Mesenchymal stem cell (in vitro differentiated cells and primary cell): ENCODE results near the gene PTPRA.

Experiments used
- DNase-seq: peaks from one replicate; pipeline ENCODE4 v3.0.0-alpha.2; 2013
- H2AFZ ChIP-seq: one replicate; pipeline ENCODE4 v1.6.1; 2013; ENCODE audit warnings: low read depth, mild to moderate bottlenecking, control low read depth, inconsistent platforms, low read length, moderate library complexity
- H2AK5ac ChIP-seq: 2 replicates; pipeline ENCODE4 v1.6.1; 2013; ENCODE audit warnings: low read length, moderate library complexity, mild to moderate bottlenecking, inconsistent platforms; ENCODE audit not compliant: severe bottlenecking
- H2BK120ac ChIP-seq: one replicate; pipeline ENCODE4 v1.6.1; 2013; ENCODE audit warnings: low read depth, mild to moderate bottlenecking, inconsistent platforms, low read length, moderate library complexity
- H2BK12ac ChIP-seq, 2 experiments: one replicate each; pipeline ENCODE4 v1.6.1; 2013; ENCODE audit warnings: inconsistent platforms in 2 of 2, low read length in 2 of 2, mild to moderate bottlenecking in 2 of 2, moderate library complexity in 2 of 2, control low read depth in 1 of 2
- H2BK15ac ChIP-seq: one replicate; pipeline ENCODE4 v1.6.1; 2013; ENCODE audit warnings: mild to moderate bottlenecking, low read depth, inconsistent platforms; ENCODE audit not compliant: poor library complexity, severe bottlenecking
- H2BK5ac ChIP-seq: 2 replicates; pipeline ENCODE4 v1.6.1; 2013; ENCODE audit warnings: low read depth, mild to moderate bottlenecking, low read length, control low read depth, inconsistent platforms; ENCODE audit not compliant: poor library complexity, severe bottlenecking
- H3K14ac ChIP-seq, 2 experiments: one replicate each; pipeline ENCODE4 v1.6.1; 2013; ENCODE audit warnings: inconsistent platforms in 2 of 2, low read length in 2 of 2, control low read depth in 1 of 2, mild to moderate bottlenecking in 1 of 2, moderate library complexity in 1 of 2
- H3K18ac ChIP-seq, 2 experiments: one replicate each; pipeline ENCODE4 v1.6.1; 2013; ENCODE audit warnings: inconsistent platforms in 2 of 2, low read length in 2 of 2, control low read depth in 1 of 2, low read depth in 1 of 2, mild to moderate bottlenecking in 1 of 2
- H3K23ac ChIP-seq, 2 experiments: one replicate each; pipeline ENCODE4 v1.6.1; 2013; ENCODE audit warnings: inconsistent platforms in 2 of 2, low read length in 2 of 2, mild to moderate bottlenecking in 2 of 2, moderate library complexity in 2 of 2, control low read depth in 1 of 2
- H3K27ac ChIP-seq: 2 replicates; pipeline ENCODE4 v1.5.1; 2013; ENCODE audit warnings: mild to moderate bottlenecking, moderate library complexity, low read length, control low read depth, inconsistent platforms; ENCODE audit not compliant: poor library complexity, severe bottlenecking
- H3K27me3 ChIP-seq, 2 experiments: 2 replicates each; pipeline versions ENCODE4 v1.6.1 to v1.7.0; 2013; ENCODE audit warnings: low read length in 2 of 2, mild to moderate bottlenecking in 2 of 2, moderate library complexity in 2 of 2, control low read depth in 1 of 2, inconsistent platforms in 1 of 2; ENCODE audit not compliant: control insufficient read depth in 1 of 2, insufficient read depth in 1 of 2
- H3K36me3 ChIP-seq, 2 experiments: 2 replicates each; pipeline versions ENCODE4 v1.6.1 to v1.7.0; 2013; ENCODE audit warnings: low read length in 2 of 2, control low read depth in 1 of 2, inconsistent platforms in 1 of 2, low read depth in 1 of 2, mild to moderate bottlenecking in 1 of 2; ENCODE audit not compliant: insufficient read depth in 2 of 2, control insufficient read depth in 1 of 2
- H3K4ac ChIP-seq, 2 experiments: one replicate each; pipeline ENCODE4 v1.6.1; 2013; ENCODE audit warnings: inconsistent platforms in 2 of 2, low read length in 2 of 2, mild to moderate bottlenecking in 2 of 2, moderate library complexity in 2 of 2, control low read depth in 1 of 2, low read depth in 1 of 2
- H3K4me1 ChIP-seq: 2 replicates; pipeline ENCODE4 v1.6.1; 2013; ENCODE audit warnings: low read depth, low read length, control low read depth; ENCODE audit not compliant: control insufficient read depth, insufficient read depth
- H3K4me2 ChIP-seq: 2 replicates; pipeline ENCODE4 v1.6.1; 2013; ENCODE audit warnings: low read length, mild to moderate bottlenecking, inconsistent platforms; ENCODE audit not compliant: poor library complexity, severe bottlenecking
- H3K4me3 ChIP-seq, 2 experiments: 2 replicates each; pipeline versions ENCODE4 v1.5.1 to v1.7.0; 2013; ENCODE audit warnings: low read length in 2 of 2, mild to moderate bottlenecking in 2 of 2, control low read depth in 1 of 2, low read depth in 1 of 2; ENCODE audit not compliant: insufficient read depth in 1 of 2
- H3K79me1 ChIP-seq: replicated peaks from 2 replicates; pipeline ENCODE4 v1.6.1; 2013; ENCODE audit warnings: mild to moderate bottlenecking, control low read depth, low read length, inconsistent platforms; ENCODE audit not compliant: poor library complexity, severe bottlenecking
- H3K9ac ChIP-seq: 2 replicates; pipeline ENCODE4 v1.7.0; 2013; ENCODE audit warnings: mild to moderate bottlenecking, low read length, moderate library complexity
- H3K9me3 ChIP-seq: 2 replicates; pipeline ENCODE4 v1.7.0; 2013; ENCODE audit warnings: mild to moderate bottlenecking, low read length; ENCODE audit not compliant: control insufficient read depth
- H4K8ac ChIP-seq: one replicate; pipeline ENCODE4 v1.6.1; 2013; ENCODE audit warnings: inconsistent platforms, mild to moderate bottlenecking, low read length, moderate library complexity
- H4K91ac ChIP-seq: one replicate; pipeline ENCODE4 v1.6.1; 2013; ENCODE audit warnings: mild to moderate bottlenecking, low read length, inconsistent platforms
- WGBS: methylation state at CpG from one replicate; pipeline ENCODE4 v1.1.7; 2013; ENCODE audit warnings: mixed read lengths; 5-methylcytosine and 5-hydroxymethylcytosine counted together

Gene PTPRA

GRCh38 chr20:2835331-2835796 is 37.9 kb upstream of the PTPRA start:
- Histone ChIP-seq H3K4ac (no peak overlapping the region), H3K79me1 (peaks cover 27% of the 10 kb centered on the region), H3K4me1 (peaks cover 9% of the 10 kb centered on the region), H2AFZ (no peak overlapping the region), H3K36me3 (peaks cover 36 to 48% of the 10 kb centered on the region in 2 experiments), H3K27me3 (no peaks in the 10 kb centered on the region), H3K23ac (no peak overlapping the region), H3K4me3 (no peak overlapping the region), H2BK12ac (no peak overlapping the region), H3K4me2 (no peak overlapping the region), H3K9me3 (no peaks in the 10 kb centered on the region), H3K14ac (no peak overlapping the region), H4K8ac (peak overlapping the region; percentile 36), H2BK15ac (no peak overlapping the region), H3K18ac (no peak overlapping the region), H3K9ac (no peak overlapping the region), H2AK5ac (no peak overlapping the region), H4K91ac (no peak overlapping the region), H3K27ac (no peak overlapping the region), H2BK120ac (no peak overlapping the region), H2BK5ac (no peak overlapping the region)
- no peak for DNase-seq
- whole genome bisulfite sequencing: 99% methylated on average over 6 of the region's 6 CpGs

DNA sequence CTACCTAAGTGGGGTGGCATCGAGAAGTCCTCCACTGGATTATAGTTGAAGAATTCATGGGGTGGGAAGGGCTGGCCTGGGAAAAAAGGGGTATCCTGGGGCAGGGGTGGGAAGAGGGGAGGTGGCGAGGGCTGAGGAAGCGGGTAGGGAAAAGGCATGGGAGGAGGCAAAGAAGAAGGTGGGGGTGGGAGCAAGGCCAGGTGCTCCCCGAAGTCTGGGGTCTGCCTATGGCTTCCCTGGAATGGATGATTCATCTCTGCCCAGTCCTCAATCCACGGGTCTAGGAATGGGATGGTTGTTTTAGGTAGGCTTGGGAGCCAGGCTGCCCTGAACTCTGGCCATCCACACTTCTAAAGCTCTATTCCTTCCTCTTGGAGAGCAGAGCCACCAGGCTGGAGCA is 37.2 kb upstream of the PTPRA start:
- peaks cover 9% of the 10 kb centered on the region for H3K4me1 ChIP-seq
- no peak overlapping the region for H4K91ac ChIP-seq
- no peak overlapping the region for H2AK5ac ChIP-seq
- no peak overlapping the region for H3K9ac ChIP-seq
- no peak overlapping the region for H3K14ac ChIP-seq
- no peaks in the 10 kb centered on the region for H3K9me3 ChIP-seq
- WGBS: 96% methylated on average over 5 of the region's 5 CpGs
- no peak overlapping the region for H3K4me2 ChIP-seq
- no peak overlapping the region for H2BK15ac ChIP-seq
- H3K4ac ChIP-seq: no peak overlapping the region
- H2AFZ ChIP-seq: no peak overlapping the region
- H3K4me3 ChIP-seq: no peak overlapping the region
- no peak overlapping the region for H3K27ac ChIP-seq
- no peak for DNase-seq
- no peak overlapping the region for H2BK120ac ChIP-seq
- H3K23ac ChIP-seq: no peak overlapping the region
- peaks cover 36 to 48% of the 10 kb centered on the region in 2 experiments for H3K36me3 ChIP-seq
- no peak overlapping the region for H3K18ac ChIP-seq
- H2BK5ac ChIP-seq: no peak overlapping the region
- no peak overlapping the region for H2BK12ac ChIP-seq
- no peaks in the 10 kb centered on the region for H3K27me3 ChIP-seq
- H4K8ac ChIP-seq: no peak overlapping the region
- peaks cover 27% of the 10 kb centered on the region for H3K79me1 ChIP-seq

DNA sequence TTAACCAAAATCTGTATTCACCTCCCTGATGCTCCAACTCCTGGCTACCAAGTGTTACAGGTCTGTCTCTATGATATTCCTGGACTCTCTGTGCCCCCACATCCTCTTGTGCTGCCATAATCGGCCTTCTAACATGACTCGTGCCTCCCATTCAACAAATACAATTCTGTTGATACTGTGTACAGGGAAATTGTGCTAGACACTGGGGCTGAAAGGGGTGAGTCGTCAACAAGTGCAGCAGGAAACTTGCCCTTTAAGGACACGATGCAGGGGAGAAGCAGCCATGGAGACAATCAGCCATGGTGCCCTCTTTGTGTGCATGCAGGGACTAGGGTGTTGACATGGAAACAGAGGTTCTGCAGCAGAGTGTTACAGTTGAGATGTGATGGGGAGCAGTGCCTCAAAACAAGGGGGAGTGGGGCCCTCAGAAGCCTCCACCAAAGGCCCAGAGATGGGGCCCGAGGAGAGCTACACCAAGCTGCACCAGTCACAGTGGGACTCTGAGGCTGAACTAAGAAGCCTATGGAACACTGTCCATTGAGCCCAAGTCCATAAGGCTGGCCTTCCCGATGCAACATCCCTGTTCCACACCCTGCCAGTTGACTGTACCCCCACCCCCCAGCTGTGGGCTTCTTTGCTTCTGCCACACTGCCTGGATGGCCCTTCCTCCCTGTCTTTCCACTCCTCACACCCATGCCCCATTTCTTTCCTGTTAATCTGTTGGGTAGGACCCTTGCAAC is 35.9 kb upstream of the PTPRA start:
- H3K9me3 ChIP-seq: no peaks in the 10 kb centered on the region
- WGBS: 87% methylated on average over 5 of the region's 6 CpGs
- no peak overlapping the region for H3K4ac ChIP-seq
- no peaks in the 10 kb centered on the region for H3K27me3 ChIP-seq
- H2AFZ ChIP-seq: no peak overlapping the region
- H3K4me3 ChIP-seq: no peak overlapping the region
- no peak overlapping the region for H2BK12ac ChIP-seq
- no peak overlapping the region for H2BK120ac ChIP-seq
- H3K79me1 ChIP-seq: peaks cover 34% of the 10 kb centered on the region
- no peak overlapping the region for H3K27ac ChIP-seq
- peaks cover 15% of the 10 kb centered on the region for H3K4me1 ChIP-seq
- no peak overlapping the region for H2BK5ac ChIP-seq
- no peak overlapping the region for H2BK15ac ChIP-seq
- no peak overlapping the region for H3K18ac ChIP-seq
- no peak overlapping the region for H3K14ac ChIP-seq
- H3K4me2 ChIP-seq: no peak overlapping the region
- H3K36me3 ChIP-seq: peaks cover 36 to 48% of the 10 kb centered on the region in 2 experiments
- no peak for DNase-seq
- no peak overlapping the region for H2AK5ac ChIP-seq
- no peak overlapping the region for H3K23ac ChIP-seq
- H3K9ac ChIP-seq: no peak overlapping the region
- no peak overlapping the region for H4K91ac ChIP-seq
- no peak overlapping the region for H4K8ac ChIP-seq

DNA sequence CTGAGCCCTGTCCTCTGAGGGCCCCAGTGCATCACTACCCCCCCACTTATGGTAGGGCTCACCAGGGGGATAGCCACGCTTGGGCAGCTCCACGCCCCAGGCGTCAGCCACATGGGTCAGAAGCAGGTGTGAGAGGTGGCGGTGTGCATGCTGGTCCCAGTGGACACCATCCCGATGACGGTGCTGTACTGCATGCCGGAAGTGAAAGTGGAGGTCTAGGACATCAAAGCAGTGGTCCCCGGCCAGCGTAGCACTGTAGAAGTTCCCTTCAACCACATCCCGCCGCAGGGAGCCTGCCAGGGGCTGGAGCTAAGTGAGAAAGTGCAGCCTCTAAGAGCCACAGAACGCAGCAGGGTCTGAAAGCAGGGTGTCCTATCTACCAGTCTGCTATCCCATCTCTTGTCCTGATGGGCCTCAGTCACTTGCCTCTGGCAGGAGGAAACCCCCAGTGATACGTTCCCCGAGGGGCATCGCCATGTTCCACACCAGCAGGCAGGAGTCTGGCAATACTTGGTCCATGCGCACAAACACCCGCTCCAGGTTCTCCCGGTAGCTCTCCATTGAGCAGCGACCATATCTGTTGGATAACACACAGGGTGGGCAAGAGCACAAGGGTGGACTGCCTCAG is 35.0 kb upstream of the PTPRA start:
- H3K18ac ChIP-seq: no peak overlapping the region
- H3K4me3 ChIP-seq: no peak overlapping the region
- H2BK120ac ChIP-seq: no peak overlapping the region
- no peak overlapping the region for H2BK12ac ChIP-seq
- no peak overlapping the region for H3K4me2 ChIP-seq
- no peak overlapping the region for H2BK15ac ChIP-seq
- H3K4me1 ChIP-seq: peaks cover 15% of the 10 kb centered on the region
- no peak overlapping the region for H2BK5ac ChIP-seq
- H3K27ac ChIP-seq: no peak overlapping the region
- H4K8ac ChIP-seq: no peak overlapping the region
- H3K36me3 ChIP-seq: peaks cover 36 to 48% of the 10 kb centered on the region in 2 experiments
- H3K14ac ChIP-seq: no peak overlapping the region
- 97% methylated on average over 19 of the region's 19 CpGs for WGBS
- H3K9me3 ChIP-seq: no peaks in the 10 kb centered on the region
- peaks cover 34% of the 10 kb centered on the region for H3K79me1 ChIP-seq
- no peak for DNase-seq
- H3K23ac ChIP-seq: no peak overlapping the region
- no peak overlapping the region for H2AK5ac ChIP-seq
- no peak overlapping the region for H3K9ac ChIP-seq
- H4K91ac ChIP-seq: peak overlapping the region; percentile 41
- H3K27me3 ChIP-seq: no peaks in the 10 kb centered on the region
- no peak overlapping the region for H3K4ac ChIP-seq
- H2AFZ ChIP-seq: no peak overlapping the region
